RWPE2 (cell line): ENCODE results near the gene ACTMAP.

ENCODE experiments used
- ATAC-seq: fragments of 200-7000 bp; cut with Tn5 transposase; 3 replicates; pipeline ENCODE4 v1.9.1; 2021; ENCODE audit warnings: low read depth
- DNase-seq: peaks from one replicate; pipeline ENCODE4 v3.0.0-alpha.2; 2020; ENCODE audit warnings: low spot score
- H3K27ac ChIP-seq: fragments of 450-650 bp; 2 replicates; pipeline ENCODE4 v1.5.1; 2017; ENCODE audit warnings: mild to moderate bottlenecking; ENCODE audit not compliant: poor library complexity, severe bottlenecking
- H3K27me3 ChIP-seq: fragments of 250-450 bp; sonication (Bioruptor Pico); 2 replicates; pipeline ENCODE4 v1.5.1; 2021; ENCODE audit warnings: mild to moderate bottlenecking, moderate library complexity; ENCODE audit not compliant: insufficient read depth, poor library complexity, severe bottlenecking
- H3K36me3 ChIP-seq: fragments of 250-450 bp; sonication (Bioruptor Pico); 2 replicates; pipeline ENCODE4 v1.5.1; 2020; ENCODE audit warnings: low read depth, mild to moderate bottlenecking, moderate library complexity
- H3K4me1 ChIP-seq: fragments of 250-450 bp; sonication (Bioruptor Pico); 2 replicates; pipeline ENCODE4 v1.5.1; 2021; ENCODE audit warnings: mild to moderate bottlenecking, moderate library complexity; ENCODE audit not compliant: insufficient read depth, poor library complexity, severe bottlenecking
- H3K4me3 ChIP-seq: fragments of 250-450 bp; sonication (Bioruptor Pico); 2 replicates; pipeline ENCODE4 v1.5.1; 2021; ENCODE audit warnings: mild to moderate bottlenecking, moderate library complexity; ENCODE audit not compliant: severe bottlenecking
- H3K9me3 ChIP-seq: fragments of 250-450 bp; sonication (Bioruptor Pico); 2 replicates; pipeline ENCODE4 v1.5.1; 2021; ENCODE audit warnings: mild to moderate bottlenecking, moderate library complexity; ENCODE audit not compliant: severe bottlenecking
- TF ChIP-seq, protein P1 (sequence below): fragments of 450-650 bp; IDR thresholded peaks from one replicate; pipeline ENCODE4 v1.5.1; 2017; ENCODE audit warnings: mild to moderate bottlenecking, moderate library complexity; ENCODE audit not compliant: poor library complexity, severe bottlenecking

ACTMAP gene

DNA sequence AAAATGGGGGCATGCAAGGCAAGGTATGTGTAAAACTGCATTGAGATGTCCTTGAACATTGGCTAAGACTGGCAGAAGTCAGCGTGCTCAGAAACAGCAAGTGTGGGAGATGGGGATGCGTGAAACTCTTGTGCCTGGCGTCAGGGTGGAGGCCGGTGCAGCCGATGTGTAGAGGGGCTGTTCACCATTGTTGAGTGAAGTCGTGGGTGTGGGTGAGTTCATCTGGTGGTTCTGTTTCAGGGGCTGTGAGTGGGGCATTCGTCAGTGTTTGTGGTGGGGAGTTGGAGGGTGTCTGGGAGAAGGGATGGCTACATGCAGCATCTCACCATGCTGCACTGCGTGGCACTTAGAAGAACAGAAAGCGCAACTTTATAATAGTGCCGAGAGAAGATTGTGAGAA is 13.7 kb upstream of the ACTMAP start:
- H3K9me3 ChIP-seq, result no peaks in the 10 kb centered on the region
- no peaks in the 10 kb centered on the region for H3K27me3 ChIP-seq
- H3K4me1 ChIP-seq, result no peaks in the 10 kb centered on the region
- H3K27ac ChIP-seq, result no peak overlapping the region
- TF ChIP-seq, protein P1, sequence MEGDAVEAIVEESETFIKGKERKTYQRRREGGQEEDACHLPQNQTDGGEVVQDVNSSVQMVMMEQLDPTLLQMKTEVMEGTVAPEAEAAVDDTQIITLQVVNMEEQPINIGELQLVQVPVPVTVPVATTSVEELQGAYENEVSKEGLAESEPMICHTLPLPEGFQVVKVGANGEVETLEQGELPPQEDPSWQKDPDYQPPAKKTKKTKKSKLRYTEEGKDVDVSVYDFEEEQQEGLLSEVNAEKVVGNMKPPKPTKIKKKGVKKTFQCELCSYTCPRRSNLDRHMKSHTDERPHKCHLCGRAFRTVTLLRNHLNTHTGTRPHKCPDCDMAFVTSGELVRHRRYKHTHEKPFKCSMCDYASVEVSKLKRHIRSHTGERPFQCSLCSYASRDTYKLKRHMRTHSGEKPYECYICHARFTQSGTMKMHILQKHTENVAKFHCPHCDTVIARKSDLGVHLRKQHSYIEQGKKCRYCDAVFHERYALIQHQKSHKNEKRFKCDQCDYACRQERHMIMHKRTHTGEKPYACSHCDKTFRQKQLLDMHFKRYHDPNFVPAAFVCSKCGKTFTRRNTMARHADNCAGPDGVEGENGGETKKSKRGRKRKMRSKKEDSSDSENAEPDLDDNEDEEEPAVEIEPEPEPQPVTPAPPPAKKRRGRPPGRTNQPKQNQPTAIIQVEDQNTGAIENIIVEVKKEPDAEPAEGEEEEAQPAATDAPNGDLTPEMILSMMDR, result no peak
- H3K4me3 ChIP-seq, result no peak overlapping the region
- ATAC-seq (no peak), DNase-seq (no peak)
- peaks cover 72% of the 10 kb centered on the region for H3K36me3 ChIP-seq

DNA sequence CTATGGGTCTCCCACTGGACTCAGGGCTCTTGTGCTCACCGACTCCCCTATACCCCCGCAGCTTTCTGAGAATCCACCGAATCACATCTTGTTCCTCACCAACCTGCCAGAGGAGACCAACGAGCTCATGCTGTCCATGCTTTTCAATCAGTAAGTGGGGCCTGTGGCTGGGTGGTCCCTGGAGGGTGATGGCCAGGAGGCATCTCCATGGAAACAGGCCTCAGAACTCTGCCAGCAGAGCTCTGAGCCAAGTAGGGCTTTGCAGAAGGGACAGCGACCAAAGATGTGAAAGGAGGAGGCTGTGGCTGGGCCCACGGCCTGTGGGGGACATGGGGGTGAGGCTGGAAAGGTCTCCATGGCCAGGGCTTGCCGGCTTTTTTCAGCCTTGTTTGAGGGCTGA is 13.2 kb upstream of the ACTMAP start:
- ATAC-seq (no peak), DNase-seq (no peak)
- Histone ChIP-seq H3K27ac (no peak overlapping the region), H3K4me1 (no peaks in the 10 kb centered on the region), H3K27me3 (no peaks in the 10 kb centered on the region), H3K4me3 (no peak overlapping the region), H3K9me3 (no peaks in the 10 kb centered on the region), H3K36me3 (peaks cover 76% of the 10 kb centered on the region)
- TF ChIP-seq, protein P1, result no peak

DNA sequence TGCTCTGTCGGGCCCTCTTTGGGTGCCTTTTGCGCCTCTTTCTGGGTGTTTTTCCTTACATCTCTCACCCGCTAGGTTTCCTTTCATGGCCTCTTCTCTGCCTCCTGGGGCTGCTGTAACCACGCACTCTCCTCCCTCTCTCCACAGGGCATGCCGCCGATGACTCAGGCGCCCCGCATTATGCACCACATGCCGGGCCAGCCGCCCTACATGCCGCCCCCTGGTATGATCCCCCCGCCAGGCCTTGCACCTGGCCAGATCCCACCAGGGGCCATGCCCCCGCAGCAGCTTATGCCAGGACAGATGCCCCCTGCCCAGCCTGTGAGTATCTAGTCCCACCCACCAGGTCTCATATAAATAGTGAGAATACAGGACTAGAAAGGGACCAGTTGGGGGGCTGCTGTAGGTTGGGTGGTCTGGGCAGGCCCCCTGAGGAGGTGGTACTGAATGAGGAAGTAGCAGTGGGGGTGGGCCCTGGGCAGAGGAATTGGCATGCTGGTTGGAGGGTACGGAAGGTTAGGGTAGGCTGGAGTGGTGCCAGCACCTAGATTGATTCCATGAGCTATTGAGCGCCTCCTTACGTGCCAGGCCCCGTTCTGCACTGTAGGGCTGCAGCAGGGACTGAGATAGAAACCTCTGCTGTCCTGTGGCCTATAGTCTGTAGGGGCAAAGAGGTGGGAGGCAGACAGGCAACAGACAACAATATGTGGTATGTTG is 12.6 kb upstream of the ACTMAP start:
- Histone ChIP-seq H3K36me3 (peaks cover 83% of the 10 kb centered on the region), H3K27me3 (no peaks in the 10 kb centered on the region), H3K27ac (no peak overlapping the region), H3K9me3 (no peaks in the 10 kb centered on the region), H3K4me3 (no peak overlapping the region), H3K4me1 (no peaks in the 10 kb centered on the region)
- no peak for ATAC-seq
- no peak for DNase-seq
- TF ChIP-seq, protein P1, result no peak

DNA sequence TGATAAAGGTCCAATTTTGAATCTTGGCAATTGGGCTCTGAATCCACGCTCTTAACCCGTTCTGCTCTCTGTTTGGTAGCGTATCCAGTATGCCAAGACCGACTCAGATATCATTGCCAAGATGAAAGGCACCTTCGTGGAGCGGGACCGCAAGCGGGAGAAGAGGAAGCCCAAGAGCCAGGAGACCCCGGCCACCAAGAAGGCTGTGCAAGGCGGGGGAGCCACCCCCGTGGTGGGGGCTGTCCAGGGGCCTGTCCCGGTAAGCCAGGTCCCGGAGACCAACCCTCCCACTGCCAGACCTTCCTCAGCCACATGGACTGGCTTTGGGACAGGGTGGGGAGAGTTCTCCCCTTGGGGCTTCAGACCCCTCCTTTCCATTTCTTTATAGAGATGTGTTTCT is 9.1 kb upstream of the ACTMAP start:
- TF ChIP-seq, protein P1, result no peak
- Histone ChIP-seq H3K27ac (no peak overlapping the region), H3K36me3 (peaks cover 98% of the 10 kb centered on the region), H3K4me3 (no peak overlapping the region), H3K27me3 (no peaks in the 10 kb centered on the region), H3K9me3 (no peaks in the 10 kb centered on the region), H3K4me1 (peaks cover 13% of the 10 kb centered on the region)
- ATAC-seq (no peak), DNase-seq (no peak)

DNA sequence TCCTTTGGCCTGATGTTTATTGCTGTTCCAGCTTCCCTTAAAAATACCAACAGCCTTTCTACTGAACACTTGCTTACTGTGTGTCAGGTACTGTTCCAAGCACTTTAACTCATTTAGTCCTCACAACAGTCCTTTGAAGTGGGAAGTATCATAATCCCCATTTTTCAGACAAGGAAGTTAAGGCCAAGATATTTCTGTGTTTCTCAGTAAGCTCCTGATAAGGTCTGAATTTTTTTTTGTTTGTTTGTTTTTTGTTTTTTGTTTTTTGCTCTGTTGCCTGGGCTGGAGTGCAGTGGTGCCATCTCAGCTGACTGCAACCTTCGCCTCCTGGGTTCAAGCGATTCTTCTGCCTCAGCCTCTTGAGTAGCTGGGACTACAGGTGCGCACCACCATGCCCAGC is 8.2 kb upstream of the ACTMAP start:
- peaks cover 95% of the 10 kb centered on the region for H3K36me3 ChIP-seq
- DNase-seq, result no peak
- H3K4me3 ChIP-seq, result no peak overlapping the region
- TF ChIP-seq, protein P1, result no peak
- peaks cover 16% of the 10 kb centered on the region for H3K4me1 ChIP-seq
- no peak for ATAC-seq
- no peaks in the 10 kb centered on the region for H3K27me3 ChIP-seq
- H3K9me3 ChIP-seq, result no peaks in the 10 kb centered on the region
- H3K27ac ChIP-seq, result no peak overlapping the region
